IPS DF 6.9 (cell line): ENCODE data around the gene WWTR1.

Experiments used
- DNase-seq: peaks from one replicate; pipeline ENCODE4 v3.0.0-alpha.2; 2013; ENCODE audit warnings: low read depth, low spot score
- H3K27ac ChIP-seq: one replicate; pipeline ENCODE4 v1.5.1; 2013; ENCODE audit warnings: low read length, control low read depth
- H3K27me3 ChIP-seq: 2 replicates; pipeline ENCODE4 v1.6.1; 2013; ENCODE audit warnings: mild to moderate bottlenecking, low read length; ENCODE audit not compliant: control insufficient read depth, insufficient read depth
- H3K36me3 ChIP-seq: 2 replicates; pipeline ENCODE4 v1.6.1; 2013; ENCODE audit warnings: low read length; ENCODE audit not compliant: control insufficient read depth, insufficient read depth
- H3K4me1 ChIP-seq: 2 replicates; pipeline ENCODE4 v1.6.1; 2013; ENCODE audit warnings: low read length; ENCODE audit not compliant: control insufficient read depth, insufficient read depth
- H3K4me3 ChIP-seq: 2 replicates; pipeline ENCODE4 v1.5.1; 2013; ENCODE audit warnings: mild to moderate bottlenecking, low read length
- H3K9me3 ChIP-seq: 2 replicates; pipeline ENCODE4 v1.6.1; 2013; ENCODE audit warnings: low read length, inconsistent platforms; ENCODE audit not compliant: control insufficient read depth, insufficient read depth
- WGBS: extraction: QIAGEN DNeasy Blood & Tissue Kit; methylation state at CpG from one replicate; pipeline ENCODE4 v1.1.7; 2013; ENCODE audit warnings: mixed read lengths, missing lambda C conversion rate; ENCODE audit not compliant: insufficient read length, insufficient coverage; 5-methylcytosine and 5-hydroxymethylcytosine counted together

WWTR1 gene

DNA sequence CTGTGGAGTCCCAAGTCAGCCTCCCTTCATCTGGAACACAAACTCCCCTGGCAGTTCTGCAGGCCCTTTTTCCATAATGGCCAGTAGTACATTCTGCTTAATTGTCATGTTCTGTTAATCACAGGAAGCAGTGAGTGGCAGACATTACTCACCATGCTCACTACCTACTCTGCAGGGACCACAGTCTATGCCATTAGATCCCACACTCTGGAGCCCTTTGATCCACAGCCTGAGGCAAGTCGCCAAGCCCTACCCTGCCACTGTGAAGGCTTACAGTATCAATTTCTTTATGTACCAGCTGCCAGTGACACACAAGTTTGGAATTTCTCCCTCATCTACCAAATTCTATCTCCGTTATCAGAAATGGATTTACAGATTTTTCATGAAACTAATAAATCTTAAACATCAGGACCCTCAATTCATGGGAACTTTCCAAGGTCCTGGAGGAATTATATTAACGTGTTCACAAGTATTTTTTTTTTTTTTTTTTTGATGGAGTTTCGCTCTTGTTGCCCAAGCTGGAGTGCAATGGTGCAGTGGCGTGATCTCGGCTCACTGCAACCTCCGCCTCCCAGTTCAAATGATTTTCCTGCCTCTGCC is 20.6 kb upstream of the WWTR1 start:
- no peak for DNase-seq
- Histone ChIP-seq H3K27ac (no peak overlapping the region), H3K27me3 (no peaks in the 10 kb centered on the region), H3K36me3 (no peaks in the 10 kb centered on the region), H3K4me3 (no peak overlapping the region), H3K4me1 (no peaks in the 10 kb centered on the region), H3K9me3 (no peaks in the 10 kb centered on the region)
- WGBS = no CpG with 5 or more reads among the region's 7 CpGs

DNA sequence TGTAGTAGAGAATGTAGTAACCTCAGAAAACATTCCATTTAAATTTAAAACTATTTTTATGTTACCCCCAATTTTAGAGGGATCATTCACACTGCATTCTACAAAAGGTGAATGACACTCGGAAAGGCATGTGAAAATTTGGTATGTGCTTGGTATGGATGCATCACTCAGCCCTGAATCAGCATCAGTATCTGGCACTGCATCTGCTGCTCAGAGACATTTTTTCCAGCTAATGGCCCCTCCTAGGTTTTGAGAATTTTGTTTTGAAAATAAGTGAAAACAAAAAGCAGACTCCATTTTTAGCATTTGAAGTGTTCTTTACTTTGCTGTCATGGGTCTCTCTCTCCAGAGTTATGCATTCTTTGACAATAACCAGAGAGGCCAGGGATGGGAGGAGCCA is 15.6 kb upstream of the WWTR1 start:
- H3K36me3 ChIP-seq = no peaks in the 10 kb centered on the region
- peaks cover 1% of the 10 kb centered on the region; the same call in 1 of the 2 replicates for H3K4me1 ChIP-seq
- no peak for DNase-seq
- no peaks in the 10 kb centered on the region for H3K9me3 ChIP-seq
- no peak overlapping the region for H3K4me3 ChIP-seq
- WGBS = no CpG with 5 or more reads among the region's 1 CpG
- H3K27ac ChIP-seq = no peak overlapping the region
- peaks cover 1% of the 10 kb centered on the region; the same call in 1 of the 2 replicates for H3K27me3 ChIP-seq

DNA sequence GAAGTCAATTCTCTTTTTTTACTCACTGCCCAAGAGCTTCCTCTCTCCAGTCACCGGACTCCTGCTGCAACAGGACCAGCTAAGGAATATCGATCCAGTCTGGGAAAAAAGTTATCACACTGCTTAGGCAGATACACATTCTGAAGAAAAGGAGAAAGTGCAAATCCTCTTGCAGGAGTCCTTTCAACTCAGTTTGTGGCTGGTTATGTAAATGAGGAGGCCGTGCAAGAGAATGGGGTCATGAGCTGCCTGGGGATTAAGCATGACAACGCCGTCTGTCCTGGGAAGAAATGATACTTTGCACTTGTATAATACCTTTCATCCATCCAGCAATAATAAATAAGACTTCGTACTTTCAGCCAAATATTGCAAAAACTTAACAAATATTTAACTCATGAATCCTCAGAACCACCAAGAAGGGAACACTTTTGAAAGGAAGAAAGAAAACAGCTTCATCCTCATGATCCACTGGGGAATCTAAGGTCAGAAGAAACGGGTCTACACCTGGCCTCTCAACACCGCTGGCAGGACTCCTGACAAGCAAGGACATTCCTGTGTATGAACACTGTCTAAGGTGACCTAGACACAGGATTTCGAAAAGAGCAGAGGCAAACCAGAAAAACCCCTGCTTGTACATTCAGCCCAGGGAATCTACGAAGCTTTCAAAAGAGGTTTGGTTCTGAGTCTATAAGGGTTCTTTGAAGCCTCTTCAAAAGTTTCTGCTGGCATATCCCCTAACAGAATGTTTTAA is 13.1 kb upstream of the WWTR1 start:
- H3K4me1 ChIP-seq = peaks cover 1% of the 10 kb centered on the region; the same call in 1 of the 2 replicates
- no peak for DNase-seq
- no peaks in the 10 kb centered on the region for H3K9me3 ChIP-seq
- no peak overlapping the region for H3K4me3 ChIP-seq
- no peaks in the 10 kb centered on the region for H3K36me3 ChIP-seq
- no peak overlapping the region for H3K27ac ChIP-seq
- peaks cover 1% of the 10 kb centered on the region; the same call in 1 of the 2 replicates for H3K27me3 ChIP-seq
- WGBS = no CpG with 5 or more reads among the region's 10 CpGs

DNA sequence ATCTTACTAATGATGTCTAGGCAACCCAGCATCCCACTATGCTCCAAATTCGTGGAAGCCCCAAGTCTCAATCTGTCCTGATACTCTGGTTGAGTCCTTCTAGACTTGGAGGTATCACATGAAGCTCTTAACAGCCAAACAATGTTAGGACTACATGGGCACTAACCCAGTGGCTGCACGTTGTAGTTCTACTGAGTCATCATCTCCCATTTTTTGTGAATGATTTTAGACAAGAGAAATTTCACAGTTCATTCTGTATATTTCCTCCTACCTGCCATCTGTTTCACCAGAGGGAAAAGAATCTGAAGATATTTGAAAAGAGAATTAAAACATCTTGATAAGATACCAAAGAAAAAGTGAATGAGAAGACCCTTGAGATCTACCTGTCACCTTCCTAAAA is 9.8 kb upstream of the WWTR1 start:
- H3K4me1 ChIP-seq = peaks cover 1% of the 10 kb centered on the region; the same call in 1 of the 2 replicates
- H3K27me3 ChIP-seq = peaks cover 1% of the 10 kb centered on the region; the same call in 1 of the 2 replicates
- H3K4me3 ChIP-seq = no peak overlapping the region
- no peak overlapping the region for H3K27ac ChIP-seq
- no peaks in the 10 kb centered on the region for H3K36me3 ChIP-seq
- no peaks in the 10 kb centered on the region for H3K9me3 ChIP-seq
- WGBS = no CpG with 5 or more reads among the region's 2 CpGs
- DNase-seq = no peak

DNA sequence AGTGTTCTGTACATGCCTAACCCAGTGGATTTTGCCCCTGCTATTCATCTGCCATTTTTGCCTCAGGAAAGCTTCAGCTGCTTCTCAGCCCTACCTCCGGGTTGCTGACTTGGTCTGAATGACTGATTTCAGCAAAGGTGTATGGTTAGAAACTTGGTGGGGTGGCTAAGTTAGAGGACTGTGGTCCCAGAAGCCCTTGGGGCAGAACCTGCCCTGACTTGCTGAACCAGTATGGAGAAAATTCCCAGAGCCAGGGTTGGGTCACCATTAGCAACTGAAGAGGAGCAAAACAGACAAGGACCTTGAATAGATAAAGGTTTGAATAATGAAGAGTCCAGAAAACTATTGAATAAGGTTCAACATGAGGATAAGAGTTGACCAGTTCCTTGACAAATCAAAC is 6.1 kb upstream of the WWTR1 start:
- H3K4me1 ChIP-seq = no peaks in the 10 kb centered on the region
- H3K9me3 ChIP-seq = no peaks in the 10 kb centered on the region
- DNase-seq = no peak
- no peaks in the 10 kb centered on the region for H3K36me3 ChIP-seq
- WGBS = no CpG with 5 or more reads among the region's 1 CpG
- no peak overlapping the region for H3K4me3 ChIP-seq
- no peak overlapping the region for H3K27ac ChIP-seq
- H3K27me3 ChIP-seq = no peaks in the 10 kb centered on the region

DNA sequence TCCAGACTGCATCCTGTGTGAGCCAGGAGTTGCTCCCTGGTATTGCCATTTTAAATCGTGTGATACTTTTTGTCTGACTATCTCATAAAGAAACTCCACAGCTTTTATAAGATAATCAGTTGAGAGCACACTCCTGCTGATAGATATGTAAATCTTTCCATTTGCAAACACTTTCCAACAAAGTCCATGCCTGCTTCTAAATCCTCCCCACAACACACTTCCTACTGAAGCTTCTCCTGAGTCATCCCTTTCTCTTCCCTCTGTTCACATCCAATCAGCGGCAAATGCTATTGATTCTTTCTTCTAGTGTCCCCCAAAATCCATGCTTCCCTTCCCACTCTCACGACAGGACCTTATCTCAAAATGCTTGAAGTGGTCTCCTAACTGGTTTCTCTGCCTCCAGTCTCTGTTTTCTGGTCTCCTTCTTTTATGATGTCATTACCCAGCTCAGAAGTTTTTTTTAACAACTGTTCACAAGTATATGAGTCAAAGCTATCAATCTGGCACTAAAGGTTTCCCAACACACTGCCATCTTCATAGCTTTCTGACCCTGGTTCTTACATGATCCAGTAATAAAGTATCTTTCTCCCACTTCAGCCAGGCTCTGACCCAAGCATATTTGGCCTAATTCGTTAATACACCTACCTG is 4.5 kb upstream of the WWTR1 start:
- H3K36me3 ChIP-seq = no peaks in the 10 kb centered on the region
- H3K27me3 ChIP-seq = no peaks in the 10 kb centered on the region
- no peak overlapping the region for H3K4me3 ChIP-seq
- DNase-seq = no peak
- H3K27ac ChIP-seq = no peak overlapping the region
- no CpG with 5 or more reads among the region's 4 CpGs for WGBS
- H3K4me1 ChIP-seq = no peaks in the 10 kb centered on the region
- no peaks in the 10 kb centered on the region for H3K9me3 ChIP-seq

DNA sequence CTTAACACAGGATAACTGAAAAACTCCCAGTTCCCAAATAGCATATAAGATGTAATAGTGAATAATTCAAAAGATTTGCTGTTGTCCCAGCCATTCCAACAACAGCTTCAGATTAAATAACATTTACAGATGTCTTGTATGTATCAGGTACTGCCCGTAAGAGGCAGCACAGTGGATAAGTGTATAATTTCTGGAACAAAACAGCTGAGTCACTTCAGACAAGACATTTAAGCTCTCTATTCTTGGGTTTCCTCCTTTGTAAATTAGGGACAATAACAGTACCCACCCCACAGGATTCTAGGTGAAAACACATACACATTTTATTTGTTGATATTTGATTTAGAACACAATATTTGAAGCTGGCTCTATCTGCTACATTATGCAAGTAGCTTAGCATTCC is 2.6 kb upstream of the WWTR1 start:
- Histone ChIP-seq H3K36me3 (no peaks in the 10 kb centered on the region), H3K9me3 (no peaks in the 10 kb centered on the region), H3K4me3 (no peak overlapping the region), H3K4me1 (0 out of 2 replicates have a peak, but pooled peaks cover 1% of the 10 kb centered on the region), H3K27ac (no peak overlapping the region), H3K27me3 (no peaks in the 10 kb centered on the region)
- no peak for DNase-seq
- no CpG with 5 or more reads among the region's 1 CpG for WGBS

DNA sequence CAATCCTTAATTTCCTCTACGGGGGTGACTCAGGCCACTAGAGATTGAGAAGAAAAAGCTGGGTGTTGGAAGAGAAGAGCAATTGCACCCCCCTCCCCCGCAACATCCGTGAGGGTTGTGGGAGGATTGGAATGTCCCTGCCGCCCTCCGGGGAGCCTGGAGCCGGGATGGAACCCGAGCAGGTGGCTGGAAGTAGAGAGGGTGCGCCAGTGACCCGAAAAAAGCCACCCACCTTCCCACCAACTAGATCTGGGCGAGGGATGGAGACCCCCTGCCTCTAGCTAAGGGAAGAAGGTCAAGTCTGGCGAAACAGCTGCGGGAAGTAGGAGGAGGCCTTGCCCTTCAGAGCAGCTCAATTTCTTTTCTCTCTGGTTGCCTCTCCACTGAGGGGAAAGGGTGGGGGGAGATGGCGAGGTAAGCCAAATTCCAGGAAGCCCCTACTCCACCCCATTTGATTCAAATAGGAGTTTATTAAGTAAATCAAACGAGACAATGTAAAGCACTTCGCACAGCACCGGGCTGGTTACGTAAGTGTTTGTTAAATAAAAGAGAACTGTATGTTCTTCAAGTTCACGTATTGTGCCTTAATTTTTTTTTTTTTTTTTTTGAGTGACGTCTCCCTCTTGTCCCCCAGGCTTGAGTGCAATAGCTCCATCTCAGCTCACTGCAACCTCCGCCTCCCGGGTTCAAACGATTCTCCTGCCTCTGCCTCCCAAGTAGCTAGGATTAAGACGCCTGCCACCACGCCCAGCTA is 1.1 kb upstream of the WWTR1 start:
- peak overlapping the region; percentile 29; the same call in 1 of the 2 replicates for H3K4me3 ChIP-seq
- H3K36me3 ChIP-seq = no peaks in the 10 kb centered on the region
- H3K4me1 ChIP-seq = 0 out of 2 replicates have a peak, but pooled peaks cover 1% of the 10 kb centered on the region
- H3K27me3 ChIP-seq = no peaks in the 10 kb centered on the region
- no CpG with 5 or more reads among the region's 24 CpGs for WGBS
- no peak for DNase-seq
- H3K27ac ChIP-seq = no peak overlapping the region
- no peaks in the 10 kb centered on the region for H3K9me3 ChIP-seq

DNA sequence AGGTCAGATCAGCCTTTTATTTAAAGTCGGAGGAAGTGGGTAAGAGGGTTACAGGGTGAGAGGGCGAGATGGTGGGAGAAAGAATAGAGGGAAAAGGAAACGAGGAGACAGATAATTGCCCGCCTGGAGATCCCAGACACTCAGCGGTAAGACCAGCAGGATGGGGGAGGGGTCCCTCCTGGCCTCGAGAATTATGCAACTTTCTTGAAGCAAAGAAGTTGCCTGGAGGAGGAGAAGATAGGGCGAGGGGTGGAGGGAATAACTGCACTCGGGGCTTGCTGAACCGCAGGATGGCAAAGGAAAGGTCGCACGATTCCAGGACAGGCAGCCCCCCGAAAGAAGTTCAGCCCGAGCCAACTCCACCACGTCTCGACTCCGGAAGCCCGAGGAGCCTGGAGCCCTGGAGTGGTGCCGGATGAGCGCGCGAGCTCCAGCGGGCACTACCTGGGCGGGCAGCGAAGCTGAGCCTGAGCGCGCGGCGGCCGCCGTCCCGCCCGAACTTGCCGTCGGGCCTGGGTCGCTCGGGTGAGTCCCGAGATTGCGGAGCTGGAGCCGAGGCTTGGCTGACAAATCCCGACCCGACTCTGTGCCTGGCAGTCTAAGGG is 402 bp downstream of the WWTR1 start:
- no peak for DNase-seq
- Histone ChIP-seq H3K4me1 (0 out of 2 replicates have a peak, but pooled peaks cover 1% of the 10 kb centered on the region), H3K9me3 (no peaks in the 10 kb centered on the region), H3K27me3 (no peaks in the 10 kb centered on the region), H3K27ac (no peak overlapping the region), H3K36me3 (no peaks in the 10 kb centered on the region), H3K4me3 (peak overlapping the region; percentile 29)
- WGBS = no CpG with 5 or more reads among the region's 41 CpGs
